ENCODE results near the gene RBPJL.
"Not testable (repeated sequence)": the region's sequence is repeated elsewhere in the genome, so short reads cannot be mapped to it uniquely, and the experiment has no call there.

Gene RBPJL

GRCh38 chr20:45342855-45343531 is 36.4 kb downstream of the RBPJL start:
- DNase-seq (ENCODE audit: low spot score), result no peak

DNA sequence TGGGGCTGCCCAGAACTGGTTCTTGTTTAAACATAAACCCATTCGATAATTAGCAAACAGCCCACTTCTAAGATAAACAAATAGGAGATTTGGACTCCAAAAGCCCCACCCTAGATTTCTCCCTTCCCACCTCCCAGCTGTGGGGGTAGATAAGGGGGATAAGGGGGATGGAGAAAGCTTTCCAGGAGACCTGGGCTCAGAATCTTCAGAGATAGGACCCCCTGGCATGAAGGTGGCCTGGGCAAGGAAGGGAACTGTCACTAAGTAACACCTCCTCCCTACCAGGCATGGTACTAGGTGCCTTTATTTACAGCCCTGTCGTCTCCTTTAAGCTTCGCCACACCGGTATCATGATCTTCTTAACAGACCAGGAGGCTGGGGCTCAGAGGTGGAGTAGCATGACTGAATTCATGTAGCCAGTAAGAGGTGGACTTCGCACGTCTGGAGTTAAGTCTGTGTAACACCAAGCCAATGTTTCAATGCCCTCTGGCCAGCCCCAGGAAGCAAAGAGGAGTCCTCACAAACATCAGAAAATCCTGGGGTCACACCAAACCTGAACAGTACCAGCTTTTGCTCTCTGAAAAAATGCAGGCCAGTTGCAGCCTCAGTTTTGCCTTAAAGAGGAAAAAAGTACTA is 37.0 kb downstream of the RBPJL start:
- DNase-seq (ENCODE audit: low spot score), result no peak

GRCh38 chr20:45344168-45344860 is 37.7 kb downstream of the RBPJL start:
- no peak for DNase-seq (ENCODE audit: low spot score)

DNA sequence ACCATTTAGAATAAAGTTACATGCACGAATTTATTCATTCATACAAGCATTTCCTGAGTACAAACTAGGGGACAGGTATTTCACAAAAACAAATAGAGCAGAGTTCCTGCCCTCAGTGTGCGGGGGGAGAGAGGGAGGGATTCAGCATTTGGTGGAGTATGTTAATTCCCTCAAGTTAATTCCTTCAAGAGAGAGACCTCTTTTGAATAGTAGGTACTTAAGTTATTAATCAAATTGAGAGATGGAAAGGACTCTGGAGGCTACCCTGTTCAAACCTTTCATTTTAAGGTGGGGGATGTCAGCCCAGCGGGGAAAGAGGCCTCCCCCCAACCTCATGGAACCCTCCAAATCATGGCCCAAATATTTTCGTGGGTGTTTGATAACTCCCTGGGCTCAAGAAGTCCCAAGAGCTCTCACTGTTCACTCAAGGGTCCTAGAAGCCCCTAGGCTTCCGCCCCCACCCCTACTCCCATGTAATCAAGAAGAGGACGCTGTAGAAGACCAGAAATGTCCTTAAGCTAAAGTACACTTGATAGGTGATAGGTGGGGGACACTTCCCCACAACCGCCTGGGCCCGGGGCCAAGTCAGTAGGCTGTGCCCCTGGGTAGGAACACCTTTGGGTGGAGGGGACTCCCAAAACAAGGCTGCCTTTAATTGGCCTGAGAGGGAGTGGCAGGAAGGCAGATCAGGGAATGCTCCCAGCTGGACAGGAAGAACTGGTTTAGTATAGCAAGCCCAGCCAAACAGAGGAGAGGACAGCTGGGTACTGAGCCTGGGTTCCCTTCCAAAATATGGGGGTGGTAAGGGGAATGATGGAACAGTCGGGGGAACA is 38.7 kb downstream of the RBPJL start:
- DNase-seq (ENCODE audit: low spot score), result no peak

DNA sequence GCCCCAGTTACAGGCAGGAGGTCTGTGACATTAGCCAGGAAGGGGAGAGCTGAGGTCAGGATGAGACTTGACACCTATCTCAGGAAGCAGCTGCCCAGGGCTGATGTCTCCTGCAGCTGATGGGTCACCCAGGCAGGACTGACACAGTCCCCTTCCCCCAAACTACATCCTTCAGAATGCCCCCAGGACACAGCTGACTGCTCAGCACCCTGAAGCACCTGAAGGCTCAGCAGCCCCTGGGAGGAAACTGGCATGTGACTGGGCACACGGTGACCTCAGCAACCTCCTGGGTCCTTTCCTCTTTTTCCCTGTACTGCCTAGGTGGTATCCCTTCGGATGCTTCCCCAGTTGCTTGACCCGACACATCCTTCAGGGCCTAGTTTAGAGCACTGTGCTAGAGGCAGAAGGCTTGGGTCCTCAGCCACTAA is 39.7 kb downstream of the RBPJL start:
- DNase-seq (ENCODE audit: low spot score), result no peak

GRCh38 chr20:45346851-45347250 is 40.2 kb downstream of the RBPJL start:
- no peak for DNase-seq (ENCODE audit: low spot score)

DNA sequence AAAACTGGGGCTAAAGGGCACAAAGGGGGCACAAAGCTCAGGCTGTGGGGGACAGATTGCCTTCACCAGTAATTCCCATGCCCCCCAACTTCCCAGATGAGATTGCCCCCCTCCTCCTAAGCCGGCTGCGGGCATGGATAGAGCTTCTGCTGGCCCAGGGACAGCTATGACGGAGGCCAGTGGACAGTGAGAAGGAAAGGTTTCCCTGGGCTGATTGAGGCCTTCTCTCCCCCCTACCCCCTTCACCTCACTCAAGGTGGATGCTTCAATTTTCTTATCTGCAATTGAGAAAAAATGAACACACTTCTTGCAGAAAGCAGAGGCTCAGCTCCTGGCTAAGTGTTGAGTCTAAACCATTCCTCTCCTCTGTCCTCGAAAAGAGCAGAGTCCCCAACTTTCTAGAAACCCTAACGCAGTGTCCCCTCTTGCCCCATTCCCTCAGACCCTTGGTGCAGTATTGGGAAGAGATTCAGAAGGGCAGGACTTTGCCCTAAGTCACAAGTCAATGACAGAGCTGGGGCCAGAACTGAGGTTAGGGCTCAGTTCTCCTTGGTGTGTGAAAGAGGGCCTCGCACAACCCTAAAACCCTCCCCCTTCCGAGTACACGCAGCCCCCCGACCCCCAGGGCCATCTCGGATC is 40.8 kb downstream of the RBPJL start:
- no peak for DNase-seq (ENCODE audit: low spot score)

DNA sequence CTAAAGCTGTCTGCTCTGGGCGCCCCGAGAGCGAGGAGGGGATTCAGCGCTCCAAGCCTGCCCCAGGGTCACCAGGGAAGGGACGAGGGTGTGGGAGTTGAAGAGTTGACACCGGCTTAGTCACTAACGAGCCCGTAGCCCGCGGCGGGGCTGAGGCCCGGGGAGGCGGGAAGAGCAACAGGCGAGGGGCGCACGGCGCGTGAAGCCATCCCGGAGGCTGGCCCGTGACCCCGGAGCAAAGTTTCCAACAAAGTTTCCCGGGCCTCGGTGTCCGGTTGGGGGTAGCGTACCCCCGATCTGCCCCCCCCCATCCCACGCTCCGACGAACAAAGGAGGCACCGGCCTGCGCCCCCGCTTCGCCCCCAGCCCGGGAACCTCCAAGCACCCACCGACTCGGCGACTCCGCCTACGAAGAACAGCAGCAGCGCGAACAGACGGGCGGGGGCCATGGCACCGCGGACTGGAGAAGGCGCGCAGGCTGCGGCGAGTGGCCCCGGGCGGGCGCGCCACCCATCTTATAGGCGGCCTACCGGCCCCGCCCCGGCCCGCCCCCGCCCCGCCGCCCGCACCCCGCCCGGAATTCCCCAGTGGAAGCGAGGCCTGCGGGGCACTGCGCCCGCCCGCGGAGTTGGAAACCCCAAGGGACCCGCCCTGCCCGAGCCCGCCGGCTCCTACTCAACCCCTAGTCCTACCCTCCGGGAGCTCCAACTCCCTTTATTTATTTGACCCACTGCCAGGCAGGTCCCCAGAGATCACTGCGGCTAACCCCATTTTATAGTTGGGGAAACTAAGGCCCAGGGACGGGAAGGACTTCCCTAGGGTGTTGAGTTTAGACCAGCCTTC is 41.5 kb downstream of the RBPJL start, which contains the start of gene SDC4:
Gene SDC4 (minus strand): TSS at position 489 of the 843 bp plus-strand sequence. CDS start 40 bp downstream, at position 449.
- DNase-seq (ENCODE audit: low spot score), result peak; percentile 92

- no peak for DNase-seq (ENCODE audit: low spot score)
Observed at GRCh38 chr20:45350217-45350616, 43.6 kb downstream of the RBPJL start.

- DNase-seq (ENCODE audit: low spot score), result not testable (repeated sequence)
Observed at GRCh38 chr20:45350795-45351194, 44.2 kb downstream of the RBPJL start.

GRCh38 chr20:45352729-45353128 is 46.1 kb downstream of the RBPJL start:
- DNase-seq (ENCODE audit: low spot score), result no peak

DNA sequence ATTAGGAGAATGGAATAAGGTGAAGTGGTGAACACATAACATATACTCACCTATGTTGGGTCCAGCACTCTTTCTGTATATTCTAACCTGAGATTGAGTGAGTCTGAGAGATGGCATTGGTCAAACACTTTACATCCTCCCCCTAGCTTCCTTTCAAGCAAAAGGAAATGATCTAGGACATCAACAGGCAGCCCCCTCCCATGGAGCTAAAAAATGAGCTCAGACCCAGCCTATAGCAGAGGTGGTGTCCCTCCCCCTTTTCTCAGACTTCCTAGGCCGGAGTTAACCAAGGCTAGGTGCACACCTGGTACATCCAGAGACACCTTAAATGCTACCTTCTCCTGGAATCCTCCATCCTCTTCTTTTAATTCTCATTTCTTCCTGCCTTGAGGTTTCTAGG is 47.1 kb downstream of the RBPJL start:
- DNase-seq (ENCODE audit: low spot score), result no peak

DNA sequence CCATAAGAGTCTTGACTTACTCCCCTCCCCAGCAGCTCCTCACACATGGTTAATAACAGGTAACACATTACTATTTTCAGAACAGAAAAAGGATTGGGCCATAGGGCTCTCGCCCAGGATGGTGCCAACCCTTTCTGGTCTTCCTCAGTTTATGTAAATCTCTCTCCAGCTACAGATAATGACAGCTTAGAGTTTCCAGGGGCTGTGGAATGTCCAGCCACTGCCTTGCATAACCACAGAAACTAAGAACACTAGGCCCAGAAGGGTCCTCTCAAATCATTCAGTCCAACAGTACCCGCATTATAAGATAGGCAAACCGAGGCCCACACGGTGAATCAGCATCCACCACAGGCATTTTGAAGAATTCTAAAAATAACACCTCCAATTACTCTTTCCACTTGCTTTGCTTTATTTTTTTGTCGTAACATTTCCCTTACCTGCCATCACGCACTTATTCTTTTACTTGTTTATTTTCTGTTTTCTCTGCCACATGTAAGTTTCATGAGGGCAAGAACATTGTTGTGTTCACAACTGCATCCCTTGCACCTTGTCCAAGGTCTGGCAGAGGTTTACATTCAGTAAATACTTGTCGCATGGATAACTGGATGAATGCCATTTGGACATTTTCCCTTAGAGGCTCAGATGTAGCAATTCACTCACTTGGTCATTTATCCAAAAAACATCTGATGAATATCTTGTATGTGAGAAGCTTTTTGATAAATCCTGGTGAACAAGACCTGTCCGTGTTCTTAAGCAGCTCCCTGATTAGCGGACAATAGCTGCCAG is 48.0 kb downstream of the RBPJL start:
- no peak for DNase-seq (ENCODE audit: low spot score)

DNA sequence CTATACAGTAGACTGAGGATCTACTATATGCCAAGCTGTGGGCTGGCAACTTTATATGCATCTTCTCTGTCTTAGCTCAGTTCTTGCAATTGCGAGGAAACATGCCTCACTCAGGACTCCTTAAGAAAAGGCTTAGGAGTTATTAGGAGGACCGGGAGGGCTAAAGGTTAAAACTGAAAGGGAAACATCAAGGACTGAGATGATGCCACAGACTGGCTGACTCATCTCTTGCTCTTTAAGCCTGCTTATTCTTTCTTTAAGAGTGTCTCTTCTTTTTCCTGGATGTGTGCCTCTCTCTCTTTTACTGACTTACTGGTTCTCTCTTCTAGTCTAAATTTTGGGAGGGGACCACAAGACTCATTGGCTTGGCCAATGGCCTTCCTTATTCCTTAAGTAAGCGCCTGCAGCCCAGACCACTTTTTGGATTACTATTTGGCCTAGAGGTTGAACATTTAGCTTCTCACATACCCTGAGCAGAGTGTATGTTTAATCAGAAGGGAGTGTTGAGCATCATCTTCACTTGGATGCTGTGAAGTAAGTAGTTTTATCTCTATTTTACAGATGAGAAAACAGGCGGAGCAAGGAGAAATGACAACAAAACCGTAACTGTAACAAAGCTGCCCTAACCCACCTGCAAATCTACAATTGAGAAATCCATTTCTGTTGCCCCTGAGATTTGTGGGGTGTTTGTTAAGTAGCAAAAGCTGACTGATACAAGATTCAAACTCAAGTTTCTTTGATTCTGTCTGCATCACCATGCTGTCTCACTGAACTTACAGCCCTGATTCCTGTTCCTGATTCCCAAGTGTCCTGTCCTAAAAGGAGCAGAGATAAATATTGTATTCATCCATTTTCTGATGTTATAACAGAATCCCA is 48.8 kb downstream of the RBPJL start:
- no peak for DNase-seq (ENCODE audit: low spot score)

DNA sequence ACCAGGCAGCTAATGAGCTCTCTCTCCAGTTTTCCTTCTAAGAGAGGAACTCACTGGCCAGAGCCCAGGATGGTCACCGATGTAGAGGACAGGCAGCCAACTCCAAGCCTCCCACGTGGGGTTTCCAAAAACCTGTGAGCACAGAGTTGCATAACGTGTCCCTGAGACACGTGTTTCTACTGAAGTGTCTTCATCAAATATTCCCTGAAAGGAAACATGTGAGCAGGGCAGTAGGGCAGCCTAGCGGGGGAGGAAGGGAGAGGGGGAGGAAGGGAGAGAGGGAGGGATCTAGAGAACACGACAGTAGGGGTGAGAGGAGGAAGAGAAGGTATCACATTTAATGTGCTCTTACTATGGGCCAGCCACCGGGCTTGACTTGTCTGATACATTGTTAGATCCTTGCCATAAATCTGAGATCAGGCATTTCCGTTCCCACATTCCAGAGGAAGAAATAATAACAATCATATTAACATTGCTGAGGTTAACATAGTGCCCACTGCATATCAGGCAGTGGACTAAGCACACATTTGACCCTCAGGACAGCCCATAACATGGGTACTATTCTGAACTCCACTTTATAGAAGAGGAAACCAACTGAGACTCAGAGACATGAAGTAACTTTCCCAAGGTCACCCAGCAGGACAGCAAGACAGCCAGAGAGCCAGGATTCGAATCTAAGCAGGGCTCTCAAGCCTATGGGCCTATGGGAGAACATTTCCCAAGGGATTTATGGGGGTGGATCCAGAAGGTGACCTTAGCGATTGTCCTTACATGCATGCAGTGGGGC is 51.8 kb downstream of the RBPJL start:
- DNase-seq (ENCODE audit: low spot score), result no peak

- DNase-seq (ENCODE audit: low spot score), result no peak
Observed at GRCh38 chr20:45359069-45359405, 52.4 kb downstream of the RBPJL start.

- no peak for DNase-seq (ENCODE audit: low spot score)
Observed at GRCh38 chr20:45359406-45360148, 52.9 kb downstream of the RBPJL start.

DNA sequence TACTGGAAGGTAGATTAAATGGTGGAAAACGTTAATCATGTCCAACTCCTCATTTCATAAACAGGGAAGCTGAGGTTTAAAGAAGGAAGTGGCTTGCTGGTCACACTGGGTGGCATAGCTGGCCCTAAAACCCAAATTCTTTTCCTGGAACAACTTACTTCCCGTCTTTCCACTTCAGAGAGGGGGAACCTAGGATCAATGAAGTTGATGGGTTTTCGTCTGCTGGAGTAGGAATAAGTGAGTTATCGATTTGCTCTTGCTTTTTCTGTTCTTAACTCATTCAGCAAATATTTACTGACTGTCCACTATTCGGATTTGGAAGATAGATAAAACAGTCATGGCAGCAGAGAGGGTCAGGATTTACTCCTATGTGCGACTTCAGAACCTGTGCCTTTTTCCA is 55.2 kb downstream of the RBPJL start:
- no peak for DNase-seq (ENCODE audit: low spot score)

All from D341Med (cell line).